ENCODE results near the gene MAP6. TPM values are rescaled to one million over a fixed set of nuclear protein-coding genes. Genes with fewer than 3 reads are reported as not detected.
A peak's percentile ranks its signal among the peaks of the same experiment; 100 is the strongest.

MAP6 gene
- total RNA-seq, 1 experiment from 2014 or later: not detected

DNA sequence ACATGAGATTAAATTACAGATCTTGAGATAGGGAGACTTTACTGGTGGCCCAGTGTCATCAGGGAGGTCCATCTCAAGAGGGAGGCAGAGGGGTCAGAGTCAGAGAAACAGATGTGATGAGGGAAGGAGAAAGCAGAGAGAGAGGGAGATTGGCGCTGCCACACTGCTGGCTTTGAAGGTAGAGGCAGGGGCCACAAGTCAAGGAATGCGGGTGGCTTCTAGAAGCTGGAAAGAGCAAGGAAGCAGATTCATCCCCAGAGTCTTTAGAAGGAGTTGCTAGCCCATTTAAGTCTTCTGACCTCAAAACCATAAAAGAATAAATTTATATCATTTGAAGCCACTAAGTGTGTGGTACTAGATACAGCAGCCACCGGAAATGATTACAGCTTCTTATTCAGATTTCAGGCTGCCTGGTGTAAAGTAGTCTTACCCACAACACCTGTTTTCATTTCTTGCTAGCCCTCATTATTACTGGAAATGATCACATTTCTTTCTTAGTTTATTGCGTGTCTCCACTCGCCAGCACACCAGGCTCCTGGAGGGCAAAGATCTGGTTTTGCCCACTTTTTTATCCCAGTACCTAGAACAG lies 119.4 kb downstream of the MAP6 start:
- CTCF ChIA-PET: interaction anchor here (0.5 kb wide), 1 partner anchor 307 kb away, joined by 3 read pairs; no protein-coding TSS in a partner anchor

GRCh38 chr11:75548595-75549272 lies 120.1 kb downstream of the MAP6 start:
- no peaks in the 10 kb centered on the region for H3K27me3 ChIP-seq (ENCODE audit: insufficient read depth, low read depth)
- no peak overlapping the region for H2AFZ ChIP-seq
- H3K4me2 ChIP-seq: no peak overlapping the region
- H4K20me1 ChIP-seq (ENCODE audit: insufficient read depth): no peaks in the 10 kb centered on the region
- H3K79me2 ChIP-seq (ENCODE audit: low read depth): no peaks in the 10 kb centered on the region
- no peaks in the 10 kb centered on the region for H3K4me1 ChIP-seq (replicated peaks; ENCODE audit: insufficient read depth)
- no peak overlapping the region for H3K27ac ChIP-seq
- BruUV-seq (replicated peaks): no TSS peak
- H3K36me3 ChIP-seq (ENCODE audit: low read depth): no peaks in the 10 kb centered on the region
- H3F3A ChIP-seq (ENCODE audit: insufficient read depth, low read depth): no peaks in the 10 kb centered on the region
- intact Hi-C loops (cut with micrococcal nuclease; ENCODE audit: unreplicated experiment): loop anchor here (5.0 kb wide), 4 partner anchors 254 to 1134 kb away; no protein-coding TSS in a partner anchor
- no peak overlapping the region for H3K4me3 ChIP-seq
- H3K9me2 ChIP-seq (ENCODE audit: insufficient read depth): no peaks in the 10 kb centered on the region
- no peaks in the 10 kb centered on the region for H3K9me3 ChIP-seq (ENCODE audit: insufficient read depth, low read depth)
- TF ChIP-seq EZH2 (IDR thresholded peaks at IDR 0.05; ENCODE audit: low read depth): no peak
- TF ChIP-seq, protein P1, sequence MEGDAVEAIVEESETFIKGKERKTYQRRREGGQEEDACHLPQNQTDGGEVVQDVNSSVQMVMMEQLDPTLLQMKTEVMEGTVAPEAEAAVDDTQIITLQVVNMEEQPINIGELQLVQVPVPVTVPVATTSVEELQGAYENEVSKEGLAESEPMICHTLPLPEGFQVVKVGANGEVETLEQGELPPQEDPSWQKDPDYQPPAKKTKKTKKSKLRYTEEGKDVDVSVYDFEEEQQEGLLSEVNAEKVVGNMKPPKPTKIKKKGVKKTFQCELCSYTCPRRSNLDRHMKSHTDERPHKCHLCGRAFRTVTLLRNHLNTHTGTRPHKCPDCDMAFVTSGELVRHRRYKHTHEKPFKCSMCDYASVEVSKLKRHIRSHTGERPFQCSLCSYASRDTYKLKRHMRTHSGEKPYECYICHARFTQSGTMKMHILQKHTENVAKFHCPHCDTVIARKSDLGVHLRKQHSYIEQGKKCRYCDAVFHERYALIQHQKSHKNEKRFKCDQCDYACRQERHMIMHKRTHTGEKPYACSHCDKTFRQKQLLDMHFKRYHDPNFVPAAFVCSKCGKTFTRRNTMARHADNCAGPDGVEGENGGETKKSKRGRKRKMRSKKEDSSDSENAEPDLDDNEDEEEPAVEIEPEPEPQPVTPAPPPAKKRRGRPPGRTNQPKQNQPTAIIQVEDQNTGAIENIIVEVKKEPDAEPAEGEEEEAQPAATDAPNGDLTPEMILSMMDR (conservative IDR thresholded peaks at IDR 0.05): no peak
- POLR2A ChIA-PET (ENCODE audit: unreplicated experiment): interaction anchor here (0.6 kb wide), 1 partner anchor 13 kb away, joined by 5 read pairs; no protein-coding TSS in a partner anchor
- DNase-seq: no peak
- CTCF ChIA-PET: no interaction called here

More for the DNA sequence above, 119.4 kb downstream of the MAP6 start:
- no peaks in the 10 kb centered on the region for H3K9me2 ChIP-seq (ENCODE audit: insufficient read depth)
- H3K79me2 ChIP-seq (ENCODE audit: low read depth): no peaks in the 10 kb centered on the region
- TF ChIP-seq EZH2 (IDR thresholded peaks at IDR 0.05; ENCODE audit: low read depth): no peak
- TF ChIP-seq, protein P1 (conservative IDR thresholded peaks at IDR 0.05): no peak
- H3K36me3 ChIP-seq (ENCODE audit: low read depth): no peaks in the 10 kb centered on the region
- BruUV-seq (replicated peaks): no TSS peak
- no peaks in the 10 kb centered on the region for H3F3A ChIP-seq (ENCODE audit: insufficient read depth, low read depth)
- no peak for DNase-seq
- H3K27me3 ChIP-seq (ENCODE audit: insufficient read depth, low read depth): no peaks in the 10 kb centered on the region
- H4K20me1 ChIP-seq (ENCODE audit: insufficient read depth): no peaks in the 10 kb centered on the region
- H3K4me1 ChIP-seq (replicated peaks; ENCODE audit: insufficient read depth): no peaks in the 10 kb centered on the region
- H3K9me3 ChIP-seq (ENCODE audit: insufficient read depth, low read depth): no peaks in the 10 kb centered on the region
- H3K27ac ChIP-seq: no peak overlapping the region
- intact Hi-C loops (cut with micrococcal nuclease; ENCODE audit: unreplicated experiment): loop anchor here (5.0 kb wide), 4 partner anchors 253 to 1133 kb away; no protein-coding TSS in a partner anchor
- no peak overlapping the region for H3K4me2 ChIP-seq
- H3K4me3 ChIP-seq: no peak overlapping the region
- POLR2A ChIA-PET (ENCODE audit: unreplicated experiment): interaction anchor here (0.6 kb wide), 1 partner anchor 14 kb away, joined by 5 read pairs; no protein-coding TSS in a partner anchor
- no peak overlapping the region for H2AFZ ChIP-seq

DNA sequence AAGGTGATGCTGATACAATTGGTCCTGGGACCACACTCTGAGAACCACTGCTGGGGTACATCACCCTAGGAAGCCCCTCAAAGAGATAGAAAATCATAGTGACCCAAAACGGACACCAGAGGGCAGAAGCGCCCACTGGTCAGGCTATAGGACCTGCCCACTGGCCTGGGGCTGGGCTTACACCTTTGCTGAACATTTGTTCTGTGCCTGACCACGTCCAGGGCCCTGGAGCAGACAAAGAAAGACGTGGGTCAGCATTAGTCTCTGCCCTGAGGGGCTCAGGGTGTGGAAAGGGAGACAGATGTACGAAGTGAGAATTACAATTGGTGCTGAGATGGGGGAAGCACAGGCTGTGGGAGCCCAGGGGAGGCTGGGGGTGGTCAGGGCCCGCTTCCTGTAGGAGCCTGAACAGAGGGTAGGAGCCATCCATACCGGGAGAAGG lies 121.2 kb downstream of the MAP6 start:
- TF ChIP-seq, protein P1 (conservative IDR thresholded peaks at IDR 0.05): peak; percentile 98
- no peak for TF ChIP-seq EZH2 (IDR thresholded peaks at IDR 0.05; ENCODE audit: low read depth)
- intact Hi-C loops (cut with micrococcal nuclease; ENCODE audit: unreplicated experiment): loop anchor here (1.0 to 5.0 kb wide), 7 partner anchors 159 to 1135 kb away; partner anchors contain the start of gene WNT11
- Histone ChIP-seq H3K9me3 (ENCODE audit: insufficient read depth, low read depth) (no peaks in the 10 kb centered on the region), H3K4me1 (replicated peaks; ENCODE audit: insufficient read depth) (no peaks in the 10 kb centered on the region), H3K36me3 (ENCODE audit: low read depth) (no peaks in the 10 kb centered on the region), H3K79me2 (ENCODE audit: low read depth) (no peaks in the 10 kb centered on the region), H3K27me3 (ENCODE audit: insufficient read depth, low read depth) (no peaks in the 10 kb centered on the region), H4K20me1 (ENCODE audit: insufficient read depth) (no peaks in the 10 kb centered on the region), H3K4me3 (no peak overlapping the region), H2AFZ (no peak overlapping the region), H3K27ac (no peak overlapping the region), H3F3A (ENCODE audit: insufficient read depth, low read depth) (no peaks in the 10 kb centered on the region), H3K4me2 (peak overlapping the region; percentile 14; the same call in 1 of the 2 replicates), H3K9me2 (ENCODE audit: insufficient read depth) (no peaks in the 10 kb centered on the region)
- BruUV-seq (replicated peaks): no TSS peak
- ChIA-PET CTCF (no interaction called here), POLR2A (ENCODE audit: unreplicated experiment) (no interaction called here)
- peak; percentile 61 to 72 for DNase-seq

Measured in PC-9 (cell line).